ENCODE measurements around the gene CACNG5. TPM values are rescaled to one million over a fixed set of nuclear protein-coding genes. Genes with fewer than 3 reads are reported as not detected.

Gene CACNG5, protein sequence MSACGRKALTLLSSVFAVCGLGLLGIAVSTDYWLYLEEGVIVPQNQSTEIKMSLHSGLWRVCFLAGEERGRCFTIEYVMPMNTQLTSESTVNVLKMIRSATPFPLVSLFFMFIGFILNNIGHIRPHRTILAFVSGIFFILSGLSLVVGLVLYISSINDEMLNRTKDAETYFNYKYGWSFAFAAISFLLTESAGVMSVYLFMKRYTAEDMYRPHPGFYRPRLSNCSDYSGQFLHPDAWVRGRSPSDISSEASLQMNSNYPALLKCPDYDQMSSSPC
- not detected in 2 replicates for total RNA-seq

DNA sequence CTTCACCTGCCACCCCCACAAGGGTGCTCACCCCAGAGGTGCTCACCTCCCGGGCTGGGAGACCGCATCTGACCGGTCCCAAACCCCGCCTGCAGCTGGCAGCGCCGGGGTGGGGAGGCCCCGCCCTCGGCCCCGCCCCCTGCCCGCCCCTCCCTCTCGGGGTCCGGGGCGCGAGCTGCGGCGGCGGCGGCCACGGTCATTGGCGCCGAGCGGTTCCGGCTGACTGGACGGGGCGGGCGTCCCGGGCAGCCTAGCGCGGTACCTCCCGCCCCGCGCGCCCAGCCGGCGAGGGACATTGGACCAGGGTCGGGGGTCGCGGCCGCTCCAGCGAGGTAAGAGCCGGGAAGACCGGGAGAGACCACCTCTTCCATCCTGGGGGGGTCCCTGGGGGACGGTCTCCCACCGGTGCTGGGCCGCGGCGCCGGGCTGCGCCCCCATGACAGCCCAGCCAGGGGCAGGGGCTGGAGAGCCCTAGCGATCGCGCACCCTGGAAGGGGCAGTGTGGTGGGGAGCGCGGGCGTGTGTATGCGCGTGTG is at the start of gene CACNG5:
Gene CACNG5, plus strand, starts transcription at position 199 of the 536 bp plus-strand sequence. CDS start 42,216 bp downstream, outside the sequence.

Other genes with a start within 250 kb of the CACNG5 start
- gene CACNG4, start 129.6 kb downstream of the CACNG5 start, total RNA-seq, result under 0.01 and 1.2 TPM in 2 replicates
- gene CACNG1, start 209.4 kb downstream of the CACNG5 start, total RNA-seq, result 0.51 TPM in 1 of 2 replicates, not detected in the other